Neuron (in vitro differentiated cells): Measurements from ENCODE around the gene ST3GAL2.
A peak's percentile ranks its signal among the peaks of the same experiment; 100 is the strongest.

Experiments used
- H2AFZ ChIP-seq: one replicate; pipeline ENCODE4 v1.6.1; 2013; ENCODE audit warnings: low read depth, mild to moderate bottlenecking, inconsistent platforms, low read length, moderate library complexity
- H3K27me3 ChIP-seq: one replicate; pipeline ENCODE4 v1.6.1; 2013; ENCODE audit warnings: low read length; ENCODE audit not compliant: insufficient read depth
- H3K36me3 ChIP-seq: one replicate; pipeline ENCODE4 v1.6.1; 2013; ENCODE audit warnings: low read length; ENCODE audit not compliant: insufficient read depth
- H3K4me1 ChIP-seq: one replicate; pipeline ENCODE4 v1.6.1; 2013; ENCODE audit warnings: low read length; ENCODE audit not compliant: insufficient read depth
- H3K4me3 ChIP-seq: 2 replicates; pipeline ENCODE4 v1.5.1; 2013; ENCODE audit warnings: mild to moderate bottlenecking, low read length, moderate library complexity
- H3K9me3 ChIP-seq: one replicate; pipeline ENCODE4 v1.6.1; 2013; ENCODE audit warnings: low read length

ST3GAL2 gene

DNA sequence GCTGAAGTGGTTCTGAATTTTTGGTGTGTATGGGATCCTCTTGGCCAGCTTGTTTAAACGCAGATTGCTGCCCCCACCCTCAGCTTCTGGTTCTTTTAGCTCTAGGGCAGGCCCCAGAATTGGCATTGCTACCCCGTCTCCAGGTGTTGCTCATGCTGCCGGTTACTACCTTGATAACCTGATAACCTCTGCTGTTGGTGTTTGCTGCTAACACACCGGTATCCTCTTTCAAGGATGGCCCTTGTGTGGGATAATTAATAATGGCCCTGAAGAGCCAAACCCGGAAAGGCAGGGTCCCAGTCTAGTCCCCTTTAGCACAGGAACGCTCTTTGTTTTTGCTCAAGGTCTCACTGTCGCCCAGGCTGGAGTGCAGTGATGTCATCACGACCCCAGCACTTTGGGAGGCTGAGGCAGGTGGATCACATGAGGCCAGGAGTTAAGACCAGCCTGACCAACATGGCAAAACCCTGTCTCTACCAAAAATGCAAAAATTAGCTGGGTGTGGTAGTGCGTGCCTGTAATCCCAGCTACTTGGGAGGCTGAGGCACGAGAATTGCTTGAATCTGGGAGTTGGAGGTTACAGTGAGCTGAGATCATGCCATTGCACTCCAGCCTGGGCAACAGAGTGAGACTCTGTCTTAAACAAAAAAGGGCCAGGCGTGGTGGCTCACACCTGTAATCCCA, 1.3 kb upstream of the ST3GAL2 start:
- Histone ChIP-seq H3K4me1 (peaks cover 26% of the 10 kb centered on the region), H3K4me3 (peak overlapping the region; percentile 72), H3K27me3 (no peaks in the 10 kb centered on the region), H2AFZ (no peak overlapping the region), H3K9me3 (no peaks in the 10 kb centered on the region), H3K36me3 (no peaks in the 10 kb centered on the region)

DNA sequence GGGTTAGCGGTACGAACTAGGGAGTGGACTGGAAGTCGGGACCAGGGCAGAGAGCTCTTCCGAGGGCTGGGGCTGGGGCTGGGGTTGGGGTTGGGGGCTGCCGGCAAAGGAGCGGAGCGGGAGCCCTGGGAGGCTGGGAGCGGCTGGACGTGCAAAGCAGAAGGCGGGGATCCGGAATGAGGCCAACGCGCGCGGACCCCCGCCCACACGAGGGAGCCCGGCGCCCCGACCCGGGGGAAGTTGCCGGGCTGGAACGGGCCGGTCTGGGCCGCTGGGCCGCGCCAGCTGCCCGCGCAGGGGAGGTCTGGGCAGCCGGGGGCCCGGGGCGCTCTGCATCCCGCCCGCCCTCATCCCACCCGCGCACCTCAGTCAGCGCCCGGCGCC, 323 bp downstream of the ST3GAL2 start:
- no peak overlapping the region for H2AFZ ChIP-seq
- H3K27me3 ChIP-seq: no peaks in the 10 kb centered on the region
- no peaks in the 10 kb centered on the region for H3K9me3 ChIP-seq
- H3K36me3 ChIP-seq: peaks cover 6% of the 10 kb centered on the region
- peaks cover 27% of the 10 kb centered on the region for H3K4me1 ChIP-seq
- H3K4me3 ChIP-seq: peak overlapping the region; percentile 72

DNA sequence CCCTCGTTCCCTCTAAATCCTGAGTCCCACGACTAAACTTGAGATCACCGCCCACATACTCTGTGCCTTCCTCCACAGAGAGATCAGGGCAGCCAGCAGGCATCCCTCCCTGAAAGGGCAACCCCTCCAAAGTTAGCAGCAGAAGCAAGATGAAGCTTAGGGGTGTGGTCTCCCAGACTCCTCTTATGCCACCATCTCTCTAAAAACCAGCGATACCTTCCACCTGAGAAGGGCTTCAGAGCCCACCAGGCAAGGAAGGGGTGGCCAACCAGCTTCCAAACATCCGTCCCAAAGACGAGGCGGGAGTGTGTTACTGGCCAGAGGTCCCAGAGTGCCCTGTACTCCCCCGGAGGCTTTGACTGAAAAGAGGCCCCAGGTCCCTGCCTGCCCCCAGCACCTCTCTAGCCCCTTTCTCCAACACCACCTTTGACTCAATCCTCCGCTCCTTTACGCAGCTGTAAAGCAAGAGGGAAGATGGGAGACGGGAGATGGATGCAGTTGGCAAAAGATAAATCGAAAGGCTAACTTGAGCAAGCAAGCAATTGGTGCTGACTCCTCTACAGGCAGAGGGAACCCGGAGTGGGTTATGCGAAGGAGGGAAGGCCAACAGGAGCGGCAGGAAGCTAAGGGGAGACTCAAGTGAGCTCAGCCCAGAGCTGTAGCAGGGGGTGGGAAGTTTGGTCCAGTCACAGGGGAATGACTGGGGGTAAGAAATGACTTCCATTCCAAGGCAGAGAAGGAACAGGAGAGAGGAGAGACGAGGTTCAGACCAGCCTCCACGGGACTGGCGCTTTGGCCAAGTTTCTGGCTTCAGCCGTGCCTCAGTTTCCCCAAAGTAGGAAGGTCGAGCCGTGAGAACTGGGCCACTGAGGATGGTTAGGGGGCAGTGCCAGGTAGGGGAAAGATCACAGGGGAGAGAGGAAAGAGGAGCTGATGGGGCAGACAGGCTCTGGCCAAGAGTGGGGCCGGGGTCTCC, 1.0 kb downstream of the ST3GAL2 start:
- peak overlapping the region; percentile 72 for H3K4me3 ChIP-seq
- H3K9me3 ChIP-seq: no peaks in the 10 kb centered on the region
- peaks cover 6% of the 10 kb centered on the region for H3K36me3 ChIP-seq
- no peak overlapping the region for H2AFZ ChIP-seq
- H3K27me3 ChIP-seq: no peaks in the 10 kb centered on the region
- peaks cover 28% of the 10 kb centered on the region for H3K4me1 ChIP-seq

DNA sequence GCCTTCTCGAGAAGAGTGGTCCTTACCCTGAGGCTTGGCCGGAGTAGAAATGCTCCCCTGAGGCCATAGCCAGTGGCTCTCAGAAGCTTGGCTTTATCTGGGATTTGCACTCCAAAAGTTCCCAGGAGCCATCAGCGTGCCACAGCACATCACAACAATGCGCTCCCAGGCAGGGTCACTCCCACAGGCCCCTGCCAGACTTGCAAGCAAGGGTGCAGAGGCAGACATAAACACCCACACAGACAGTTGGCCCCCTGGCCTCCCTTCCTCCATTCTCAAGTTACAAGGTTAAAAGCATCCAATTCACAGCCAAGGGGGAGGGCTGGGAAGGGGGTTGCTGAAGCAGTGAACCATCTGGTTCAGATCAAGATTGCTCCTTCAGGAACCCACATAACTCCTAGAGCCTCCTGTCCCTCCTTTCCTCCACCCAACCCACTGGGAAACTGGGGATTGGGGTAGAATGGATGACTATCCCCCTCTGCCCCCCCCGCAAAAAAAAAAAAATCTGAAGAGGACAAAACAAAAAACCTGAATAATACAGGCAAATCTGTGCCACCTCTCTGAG, 1.8 kb downstream of the ST3GAL2 start:
- H3K4me3 ChIP-seq: peak overlapping the region; percentile 72
- H3K36me3 ChIP-seq: peaks cover 6% of the 10 kb centered on the region
- H3K9me3 ChIP-seq: no peaks in the 10 kb centered on the region
- H2AFZ ChIP-seq: no peak overlapping the region
- no peaks in the 10 kb centered on the region for H3K27me3 ChIP-seq
- peaks cover 30% of the 10 kb centered on the region for H3K4me1 ChIP-seq

- H3K9me3 ChIP-seq: no peaks in the 10 kb centered on the region
- H3K4me1 ChIP-seq: peaks cover 37% of the 10 kb centered on the region
- H3K27me3 ChIP-seq: no peaks in the 10 kb centered on the region
- peaks cover 6% of the 10 kb centered on the region for H3K36me3 ChIP-seq
- H3K4me3 ChIP-seq: no peak overlapping the region
- no peak overlapping the region for H2AFZ ChIP-seq
Observed at GRCh38 chr16:70434484-70435260, 4.2 kb downstream of the ST3GAL2 start.

DNA sequence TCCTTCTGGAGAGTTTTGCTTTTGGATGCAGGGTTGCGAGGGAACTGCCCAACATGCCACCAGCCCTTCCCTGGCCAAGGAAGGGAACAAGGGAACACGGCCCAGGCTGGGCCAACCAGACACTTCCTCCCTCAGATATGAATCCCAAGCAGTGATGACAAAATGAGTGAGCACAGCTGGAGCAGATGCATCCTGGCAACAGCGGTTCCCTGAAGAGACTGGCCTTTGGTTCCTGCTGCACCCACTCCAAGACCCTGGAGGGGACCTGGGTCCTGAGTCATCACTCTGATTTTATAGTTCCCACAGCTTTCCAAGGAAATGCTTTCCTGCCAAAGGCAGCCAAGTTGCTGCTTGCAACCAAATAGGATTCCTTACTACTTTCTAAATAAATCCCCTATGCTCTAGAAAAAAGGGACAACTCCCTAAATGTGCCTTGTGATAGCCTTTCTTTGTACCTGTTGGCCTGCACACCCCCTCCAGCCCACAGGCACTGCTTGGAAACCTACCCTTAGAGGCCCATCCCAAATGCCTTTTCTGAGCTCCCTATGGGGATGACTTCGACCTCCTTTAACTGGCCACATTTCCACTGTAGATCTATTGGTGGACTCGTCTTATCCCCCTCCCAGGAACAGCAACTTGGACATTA, 5.3 kb downstream of the ST3GAL2 start:
- H3K4me1 ChIP-seq: peaks cover 43% of the 10 kb centered on the region
- H3K27me3 ChIP-seq: no peaks in the 10 kb centered on the region

DNA sequence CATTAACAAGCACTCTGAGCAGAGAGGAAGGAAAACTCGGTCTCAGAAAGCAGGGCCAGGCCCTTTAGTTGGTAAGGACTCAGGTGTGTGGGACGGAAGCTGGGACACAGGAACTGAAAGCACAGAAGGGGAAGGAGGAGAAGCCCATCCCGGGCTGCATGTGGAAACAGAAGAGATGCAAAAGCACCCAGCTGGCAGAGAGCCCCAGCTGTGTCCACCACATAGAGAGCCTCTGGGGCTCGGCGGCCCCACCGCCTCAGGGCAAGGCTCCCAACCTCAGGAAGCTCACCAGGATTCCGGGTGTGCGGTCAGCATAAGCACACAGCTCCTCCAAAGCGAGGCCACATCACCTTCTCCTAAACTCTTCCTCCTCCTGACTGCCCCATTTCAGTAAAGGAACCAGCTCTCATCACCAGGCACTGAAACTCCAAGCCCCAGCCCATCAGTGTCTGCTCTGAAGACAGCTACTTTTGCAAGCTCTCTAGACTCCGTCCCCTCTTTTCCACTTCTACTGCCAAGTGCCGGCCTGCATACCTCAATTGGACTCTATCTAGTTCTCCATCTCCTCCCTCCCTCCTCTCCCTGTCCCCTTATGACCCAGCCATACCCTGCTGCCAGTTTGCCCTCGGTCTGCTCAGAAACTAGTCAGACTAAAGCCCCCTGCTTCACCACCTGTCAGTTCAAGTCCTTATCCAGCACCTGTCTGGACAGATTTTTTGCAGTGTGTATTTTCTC, 6.0 kb downstream of the ST3GAL2 start:
- Histone ChIP-seq H2AFZ (no peak overlapping the region), H3K4me1 (peaks cover 46% of the 10 kb centered on the region), H3K4me3 (no peak overlapping the region), H3K9me3 (no peaks in the 10 kb centered on the region), H3K27me3 (no peaks in the 10 kb centered on the region), H3K36me3 (peaks cover 6% of the 10 kb centered on the region)

More for the DNA sequence above, 5.3 kb downstream of the ST3GAL2 start:
- no peak overlapping the region for H2AFZ ChIP-seq
- peaks cover 6% of the 10 kb centered on the region for H3K36me3 ChIP-seq
- no peaks in the 10 kb centered on the region for H3K9me3 ChIP-seq
- no peak overlapping the region for H3K4me3 ChIP-seq

DNA sequence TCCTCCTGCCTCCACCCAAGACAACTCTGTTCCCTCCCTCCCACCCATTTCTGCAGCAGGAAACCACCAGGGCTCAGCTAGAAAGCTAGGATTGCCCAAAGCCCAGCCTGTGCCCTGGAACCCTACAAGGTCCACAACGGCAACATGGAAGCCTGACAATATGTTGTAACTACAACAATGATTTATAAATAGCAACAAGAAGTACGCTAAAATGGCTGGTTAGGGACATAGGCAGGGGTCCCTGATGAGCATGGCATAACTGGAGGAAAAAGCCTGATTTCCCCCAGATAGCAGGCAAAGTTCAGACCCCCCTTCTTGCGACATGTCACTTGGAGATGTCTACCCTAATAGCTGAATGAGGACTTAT, 6.6 kb downstream of the ST3GAL2 start:
- H3K4me1 ChIP-seq: peaks cover 44% of the 10 kb centered on the region
- no peak overlapping the region for H3K4me3 ChIP-seq
- no peak overlapping the region for H2AFZ ChIP-seq
- peaks cover 6% of the 10 kb centered on the region for H3K36me3 ChIP-seq
- no peaks in the 10 kb centered on the region for H3K27me3 ChIP-seq
- no peaks in the 10 kb centered on the region for H3K9me3 ChIP-seq

GRCh38 chr16:70430667-70431536, 8.0 kb downstream of the ST3GAL2 start:
- H3K4me1 ChIP-seq: peaks cover 34% of the 10 kb centered on the region
- H2AFZ ChIP-seq: no peak overlapping the region

GRCh38 chr16:70429888-70430666, 8.8 kb downstream of the ST3GAL2 start:
- Histone ChIP-seq H3K9me3 (no peaks in the 10 kb centered on the region), H3K36me3 (peaks cover 5% of the 10 kb centered on the region), H3K4me3 (no peak overlapping the region), H2AFZ (no peak overlapping the region), H3K4me1 (peaks cover 34% of the 10 kb centered on the region), H3K27me3 (no peaks in the 10 kb centered on the region)

More at GRCh38 chr16:70430667-70431536, 8.0 kb downstream of the ST3GAL2 start:
- no peaks in the 10 kb centered on the region for H3K27me3 ChIP-seq
- no peak overlapping the region for H3K4me3 ChIP-seq
- H3K36me3 ChIP-seq: peaks cover 6% of the 10 kb centered on the region
- no peaks in the 10 kb centered on the region for H3K9me3 ChIP-seq
